Suppressor macrophage treated with lipopolysaccharide for 1 hour (primary cell): ENCODE measurements around the gene LIFR.

Experiments
- DNase-seq, 3 donors: peaks; one replicate each; pipeline ENCODE4 v3.0.0-alpha.2; 2020 to 2022

Gene LIFR

GRCh38 chr5:38462976-38463633, 93.3 kb downstream of the LIFR start:
- no peak for DNase-seq

GRCh38 chr5:38458174-38458573, 98.3 kb downstream of the LIFR start:
- DNase-seq, result no peak

DNA sequence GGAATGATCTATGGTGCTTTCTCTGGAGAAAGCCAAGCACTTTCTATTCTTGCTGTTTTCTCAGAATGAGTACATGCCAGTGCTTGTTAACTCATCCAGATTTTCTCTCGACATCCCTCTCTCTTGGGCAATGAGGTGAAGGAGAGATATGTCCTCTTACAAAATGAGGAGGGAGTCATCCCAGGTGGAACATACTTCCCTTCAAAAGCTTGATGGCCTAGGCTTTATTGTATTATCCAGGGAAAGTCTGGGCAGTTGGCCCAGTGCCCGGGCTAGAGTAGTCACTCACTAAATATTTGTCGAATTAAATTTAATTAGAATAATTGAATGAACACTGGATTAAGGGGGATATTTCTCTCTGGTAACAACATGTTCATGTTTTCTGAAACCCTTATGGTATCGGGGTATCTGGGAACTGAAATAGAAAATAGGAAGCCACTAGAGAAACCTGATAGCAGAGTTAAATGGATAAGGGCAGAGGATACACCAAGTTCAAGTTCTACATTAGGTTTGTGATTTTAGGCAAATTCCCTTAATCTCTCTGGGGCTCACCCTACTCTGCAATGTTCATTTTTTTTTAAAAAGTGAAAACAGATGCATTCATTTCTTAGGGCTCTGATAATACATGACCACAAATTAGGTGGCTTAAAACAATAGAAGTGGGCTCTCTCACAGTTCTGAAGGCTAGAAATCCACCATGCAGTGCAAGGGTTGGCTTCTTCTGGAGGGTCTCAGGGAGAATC, 99.6 kb downstream of the LIFR start:
- DNase-seq, result no peak

- no peak for DNase-seq
These were observed 100.6 kb downstream of the LIFR start for GRCh38 chr5:38455796-38456330.

- DNase-seq, result no peak
These were observed 102.5 kb downstream of the LIFR start for GRCh38 chr5:38453921-38454320.

- DNase-seq, result peak; percentile 72 to 82 (median 75)
These were observed 102.9 kb downstream of the LIFR start for GRCh38 chr5:38453506-38453905.

- no peak for DNase-seq
These were observed 104.2 kb downstream of the LIFR start for GRCh38 chr5:38452201-38452600.

- DNase-seq, result no peak
These were observed 105.2 kb downstream of the LIFR start for GRCh38 chr5:38451074-38451725.

- no peak for DNase-seq
These were observed 105.8 kb downstream of the LIFR start for GRCh38 chr5:38450627-38451026.

- peak in 2 of 3 donors; percentile 7 for DNase-seq
These were observed 107.7 kb downstream of the LIFR start for GRCh38 chr5:38448568-38449350.

GRCh38 chr5:38447786-38448185, 108.7 kb downstream of the LIFR start:
- no peak for DNase-seq

DNA sequence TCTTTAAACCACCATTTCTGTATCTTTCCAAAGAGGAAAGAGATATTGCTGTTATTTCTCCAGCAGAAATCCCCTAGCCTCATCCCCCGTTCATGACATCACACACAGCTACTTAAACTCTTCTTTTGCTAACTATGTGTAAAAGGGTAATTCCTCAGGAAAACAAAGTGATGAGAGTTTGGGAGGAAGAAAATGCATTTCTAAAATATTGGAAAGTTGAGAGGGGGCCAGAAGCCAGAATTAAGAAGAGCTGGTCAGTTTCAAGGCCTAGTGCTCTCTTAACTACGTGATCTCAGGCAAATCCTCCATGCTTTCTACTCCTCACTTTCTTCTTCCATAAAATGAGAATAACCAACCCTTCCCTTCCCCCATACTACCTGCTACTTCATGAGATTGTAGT, 109.4 kb downstream of the LIFR start:
- peak in 2 of 3 donors; percentile 12 to 17 for DNase-seq

GRCh38 chr5:38446029-38446522, 110.4 kb downstream of the LIFR start:
- DNase-seq, result no peak

DNA sequence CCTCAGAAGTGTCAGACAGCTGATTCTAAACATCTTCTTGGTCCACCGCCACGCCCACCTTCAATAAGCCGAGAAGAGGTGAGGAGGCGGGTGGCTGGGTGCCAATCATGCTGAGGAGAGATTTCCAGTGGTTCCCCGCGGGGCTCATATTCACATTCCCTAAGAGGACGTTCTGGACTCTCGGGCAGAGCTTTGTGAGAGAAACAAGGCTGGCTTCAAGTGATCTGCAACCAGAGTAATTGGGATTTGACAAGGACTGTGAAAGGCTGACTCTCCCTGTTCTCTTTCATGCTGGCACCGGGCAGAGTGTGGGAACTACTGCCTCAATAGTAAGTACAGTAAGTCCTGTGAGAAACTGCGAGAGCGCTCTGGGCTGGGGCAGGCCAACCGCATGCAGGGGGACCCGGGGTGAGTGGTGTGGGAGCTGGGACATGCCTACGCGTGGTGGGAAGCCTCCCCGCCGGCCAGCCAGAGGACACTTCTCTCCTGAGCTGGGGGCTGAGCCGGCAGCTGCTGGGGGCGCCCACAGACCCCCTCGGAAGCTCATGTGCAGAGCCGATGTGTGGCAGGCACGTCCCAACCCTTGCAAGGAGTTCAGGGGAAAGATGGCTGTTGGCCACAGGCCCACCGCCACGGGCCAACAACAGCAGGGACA, 110.9 kb downstream of the LIFR start:
- no peak for DNase-seq

GRCh38 chr5:38443390-38443789, 113.1 kb downstream of the LIFR start:
- no peak for DNase-seq

DNA sequence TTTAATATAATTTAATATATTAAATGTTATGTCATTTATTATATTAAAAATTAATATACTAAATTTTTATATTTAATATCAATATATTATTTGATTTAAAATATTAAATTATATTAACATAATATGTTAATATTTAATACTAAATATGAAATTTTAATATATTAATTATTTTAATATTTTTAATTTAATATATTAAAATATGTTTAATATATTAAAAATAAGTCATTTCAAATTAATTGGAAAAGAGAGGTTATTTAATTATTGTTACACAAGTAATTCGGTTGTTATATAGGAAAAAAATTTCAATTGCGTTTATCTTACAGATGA, 114.2 kb downstream of the LIFR start:
- DNase-seq, result no peak

DNA sequence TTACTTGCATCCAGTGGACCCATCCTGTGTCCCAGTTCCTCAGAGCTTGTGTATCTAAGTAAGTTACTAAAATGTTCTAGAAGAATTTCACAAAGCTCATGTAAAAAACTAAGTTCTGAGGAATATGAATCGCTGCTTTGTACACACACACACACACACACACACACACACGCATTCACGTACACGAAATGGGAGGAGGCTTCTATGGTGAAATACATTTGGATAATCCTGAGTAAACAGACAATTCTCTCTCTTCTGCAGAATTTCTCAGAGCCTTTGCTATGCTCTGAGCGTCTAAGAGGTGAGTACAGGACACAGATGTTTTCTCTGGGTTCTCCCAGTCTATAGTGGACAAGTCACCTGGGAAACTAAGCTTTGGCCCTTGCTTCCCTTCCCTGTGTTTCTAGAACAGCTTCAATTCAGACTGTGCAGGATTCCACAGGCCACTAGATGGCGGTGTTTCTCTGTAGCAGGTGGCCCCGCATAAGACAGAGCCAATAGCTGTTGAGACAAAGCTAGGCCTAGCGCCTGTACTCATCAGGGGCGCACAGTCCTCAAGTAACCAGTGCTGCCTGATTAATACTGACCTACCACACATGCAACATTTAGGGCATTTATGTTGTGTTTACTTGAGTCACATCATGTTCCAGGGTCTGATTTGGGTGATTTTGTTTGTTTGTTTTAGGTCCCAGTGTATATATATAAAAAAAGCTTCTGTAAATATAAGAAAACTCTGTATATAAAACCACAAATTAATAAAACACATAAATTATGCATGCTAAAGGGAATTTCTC, 114.8 kb downstream of the LIFR start:
- peak; percentile 90 to 95 (median 92) for DNase-seq

- DNase-seq, result no peak
These were observed 117.7 kb downstream of the LIFR start for GRCh38 chr5:38438757-38439156.

- no peak for DNase-seq
These were observed 121.3 kb downstream of the LIFR start for GRCh38 chr5:38434966-38435705.

- DNase-seq, result no peak
These were observed 123.1 kb downstream of the LIFR start for GRCh38 chr5:38433160-38433861.
